ENCODE measurements around the gene SKI. TPM values are rescaled to one million over a fixed set of nuclear protein-coding genes. Genes with fewer than 3 reads are reported as not detected.

Gene SKI
- total and polyA plus RNA-seq, 9 of the 15 experiments (the other 6 are each of a cell fraction or from before 2014, with no cell fraction given) = 0.10 to 60.5 (median 4.6) TPM

- WGBS (ENCODE audit: insufficient coverage, low coverage, missing lambda C conversion rate) = 50% methylated on average over 27 of the region's 28 CpGs
- Histone ChIP-seq H3K27ac (ENCODE audit: extremely low read depth, low read depth, low read length) (peak overlapping the region; percentile 89), H3K79me2 (ENCODE audit: control insufficient read depth, insufficient read depth, low read length) (peaks cover 3% of the 10 kb centered on the region; the same call in 1 of the 3 replicates), H4K20me1 (replicated peaks; ENCODE audit: control insufficient read depth, insufficient read depth, low read length) (no peaks in the 10 kb centered on the region), H3K4me1 (replicated peaks in 1 of 2; ENCODE audit: control insufficient read depth in 2 of 2, insufficient read depth in 2 of 2, low read length in 2 of 2) (peaks cover 36 to 84% of the 10 kb centered on the region in 2 experiments), H3K9ac (ENCODE audit: insufficient read depth in 1 of 2, low read depth in 2 of 2, low read length in 2 of 2) (peak overlapping the region; percentile 71 to 88), H3K27me3 (ENCODE audit: control insufficient read depth in 2 of 2, insufficient read depth in 2 of 2, low read length in 2 of 2) (no peaks in the 10 kb centered on the region), H3K36me3 (ENCODE audit: control insufficient read depth, insufficient read depth, low read length) (no peaks in the 10 kb centered on the region), H3K4me3 (peak overlapping the region; percentile 47), H3K4me2 (ENCODE audit: insufficient read depth, low read length) (peak overlapping the region; percentile 92), H3K9me3 (replicated peaks; ENCODE audit: control insufficient read depth, insufficient read depth, low read depth, low read length) (no peaks in the 10 kb centered on the region), H3K9me1 (ENCODE audit: control insufficient read depth, insufficient read depth, low read length) (peaks cover 8% of the 10 kb centered on the region), H2AFZ (ENCODE audit: low read depth, low read length) (peak overlapping the region; percentile 82; the same call in 1 of the 2 replicates)
- BruUV-seq (replicated peaks) = no TSS peak
- ATAC-seq = no peak
- CTCF ChIA-PET (ENCODE audit: low intra/inter-chr PET ratio) = no interaction called here
- peak; percentile 37 to 54 (median 39) for DNase-seq (ENCODE audit: extremely low read depth in 1 of 4, low spot score in 3 of 4)
- intact Hi-C loops (cut with micrococcal nuclease) = no loop called here
- POLR2A ChIA-PET = interaction anchor here (1.0 to 1.6 kb wide), 3 partner anchors 10 to 24 kb away, joined by 3 read pairs; no protein-coding TSS in a partner anchor
- in situ Hi-C loops (cut with MboI) = loop anchor here (25.0 kb wide), 1 partner anchor 358 kb away; the partner anchor contains the start of genes HES5 and PANK4
- no peak for FAIRE-seq
- TF ChIP-seq L3MBTL2 (IDR thresholded peaks at IDR 0.05) (peak; percentile 93), TOE1 (IDR thresholded peaks at IDR 0.05; ENCODE audit: borderline replicate concordance) (peak; percentile 72; the same call in 1 of the 2 replicates), TOE1 (CRISPR knock-in tag; IDR thresholded peaks at IDR 0.05; ENCODE audit: borderline replicate concordance, low read depth) (no peak), TRIM28 (IDR thresholded peaks at IDR 0.05) (peak; percentile 34; the same call in 1 of the 2 replicates), SAFB2 (IDR thresholded peaks at IDR 0.05; ENCODE audit: borderline replicate concordance, low read depth, low read length, severe bottlenecking) (no peak), ATF7 (IDR thresholded peaks at IDR 0.05) (no peak), TAL1 (IDR thresholded peaks at IDR 0.05) (no peak), RB1 (IDR thresholded peaks at IDR 0.05; ENCODE audit: low read depth) (peak; percentile 6; the same call in 1 of the 2 replicates), CREB3 (tag; conservative IDR thresholded peaks at IDR 0.05; ENCODE audit: low read depth) (peak; percentile 67; the same call in 1 of the 2 replicates), THRB (CRISPR knock-in tag; conservative IDR thresholded peaks at IDR 0.05) (0 out of 2 replicates have a peak, but pooled peaks have one; percentile 40), AFF4 (CRISPR knock-in tag; IDR thresholded peaks at IDR 0.05) (peak; percentile 87; the same call in 1 of the 2 replicates)
These were observed 48.7 kb upstream of the SKI start for GRCh38 chr1:2179283-2180013.

Data from K562 (cell line).